Calu3 (cell line): ENCODE data around the gene SLC8A1. TPM values are rescaled to one million over a fixed set of nuclear protein-coding genes. Genes with fewer than 3 reads are reported as not detected.

Experiments
- BruUV-seq: library from RNA; stranded (reverse); fragments of 400-500 nt; replicated peaks from 2 replicates; lab custom pipeline; 2021; lab: Mats Ljungman, UMichigan
- CTCF ChIA-PET: fragments of 300-600 bp; sonication (Branson Sonifier 250); formaldehyde crosslinking; loops from one replicate; lab custom pipeline; 2022; ENCODE audit warnings: antibody characterized with exemption; lab: Charles Lee
- DNase-seq: peaks from one replicate; pipeline ENCODE4 v3.0.0; 2022
- H3K27ac Mint-ChIP-seq: one replicate; pipeline ENCODE4 v1.8.0; 2022; ENCODE audit warnings: mixed read lengths; ENCODE audit not compliant: unreplicated experiment
- H3K27me3 Mint-ChIP-seq: one replicate; pipeline ENCODE4 v1.8.0; 2022; ENCODE audit warnings: mixed read lengths; ENCODE audit not compliant: unreplicated experiment
- H3K36me3 Mint-ChIP-seq: one replicate; pipeline ENCODE4 v1.8.0; 2022; ENCODE audit warnings: mild to moderate bottlenecking, moderate library complexity, mixed read lengths; ENCODE audit not compliant: insufficient read depth, unreplicated experiment
- H3K4me1 Mint-ChIP-seq: one replicate; pipeline ENCODE4 v1.8.0; 2022; ENCODE audit warnings: mild to moderate bottlenecking, low read depth, mixed read lengths; ENCODE audit not compliant: unreplicated experiment
- H3K4me3 Mint-ChIP-seq: one replicate; pipeline ENCODE4 v1.8.0; 2022; ENCODE audit warnings: mild to moderate bottlenecking, low read depth, moderate library complexity, mixed read lengths; ENCODE audit not compliant: unreplicated experiment
- H3K9me3 Mint-ChIP-seq: one replicate; pipeline ENCODE4 v1.8.0; 2022; ENCODE audit warnings: low read depth, mixed read lengths; ENCODE audit not compliant: unreplicated experiment
- intact Hi-C: fragments of 100-400 bp; cut with micrococcal nuclease; formaldehyde crosslinking; loops from one replicate; pipeline ENCODE4 v1.10.0; 2022; ENCODE audit not compliant: unreplicated experiment
- total RNA-seq: library from RNA; stranded (reverse); gene quantifications from 2 replicates; pipeline ENCODE4 v1.2.3, GENCODE V29; 2022
- TF ChIP-seq, protein P1 (sequence below): fragments of 200-600 bp; IDR thresholded peaks from one replicate; pipeline ENCODE4 v1.8.0; 2022; ENCODE audit warnings: antibody characterized with exemption; ENCODE audit not compliant: unreplicated experiment

Gene SLC8A1
- total RNA-seq, 1 experiment from 2014 or later, result 0.05 TPM

DNA sequence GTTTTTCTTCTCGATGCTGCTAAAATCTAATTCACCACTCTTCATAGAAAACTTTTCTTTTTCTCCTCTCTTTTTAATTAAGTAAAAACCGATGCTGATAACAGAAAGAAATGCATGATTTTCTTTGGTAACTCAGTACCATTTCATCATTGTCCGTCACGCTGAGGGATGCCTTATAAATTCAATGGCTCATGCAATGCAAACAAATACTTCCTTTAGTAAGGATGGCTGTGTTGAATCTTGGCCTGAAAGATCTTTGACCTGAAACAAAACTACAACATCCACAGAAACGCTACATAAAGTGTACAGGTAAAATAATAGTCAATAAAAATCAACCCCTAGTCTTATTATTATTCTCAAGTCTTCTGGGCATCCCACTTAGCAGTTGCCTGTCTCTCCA, 261.4 kb downstream of the SLC8A1 start:
- BruUV-seq, result no TSS peak
- peaks cover 19% of the 10 kb centered on the region for H3K4me1 Mint-ChIP-seq
- H3K27me3 Mint-ChIP-seq, result peaks cover 15% of the 10 kb centered on the region
- no peak overlapping the region for H3K27ac Mint-ChIP-seq
- TF ChIP-seq, protein P1, sequence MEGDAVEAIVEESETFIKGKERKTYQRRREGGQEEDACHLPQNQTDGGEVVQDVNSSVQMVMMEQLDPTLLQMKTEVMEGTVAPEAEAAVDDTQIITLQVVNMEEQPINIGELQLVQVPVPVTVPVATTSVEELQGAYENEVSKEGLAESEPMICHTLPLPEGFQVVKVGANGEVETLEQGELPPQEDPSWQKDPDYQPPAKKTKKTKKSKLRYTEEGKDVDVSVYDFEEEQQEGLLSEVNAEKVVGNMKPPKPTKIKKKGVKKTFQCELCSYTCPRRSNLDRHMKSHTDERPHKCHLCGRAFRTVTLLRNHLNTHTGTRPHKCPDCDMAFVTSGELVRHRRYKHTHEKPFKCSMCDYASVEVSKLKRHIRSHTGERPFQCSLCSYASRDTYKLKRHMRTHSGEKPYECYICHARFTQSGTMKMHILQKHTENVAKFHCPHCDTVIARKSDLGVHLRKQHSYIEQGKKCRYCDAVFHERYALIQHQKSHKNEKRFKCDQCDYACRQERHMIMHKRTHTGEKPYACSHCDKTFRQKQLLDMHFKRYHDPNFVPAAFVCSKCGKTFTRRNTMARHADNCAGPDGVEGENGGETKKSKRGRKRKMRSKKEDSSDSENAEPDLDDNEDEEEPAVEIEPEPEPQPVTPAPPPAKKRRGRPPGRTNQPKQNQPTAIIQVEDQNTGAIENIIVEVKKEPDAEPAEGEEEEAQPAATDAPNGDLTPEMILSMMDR, result no peak
- intact Hi-C loops, result no loop called here
- peaks cover 3% of the 10 kb centered on the region for H3K9me3 Mint-ChIP-seq
- H3K36me3 Mint-ChIP-seq, result no peaks in the 10 kb centered on the region
- CTCF ChIA-PET, result no interaction called here
- no peak for DNase-seq
- H3K4me3 Mint-ChIP-seq, result no peak overlapping the region

DNA sequence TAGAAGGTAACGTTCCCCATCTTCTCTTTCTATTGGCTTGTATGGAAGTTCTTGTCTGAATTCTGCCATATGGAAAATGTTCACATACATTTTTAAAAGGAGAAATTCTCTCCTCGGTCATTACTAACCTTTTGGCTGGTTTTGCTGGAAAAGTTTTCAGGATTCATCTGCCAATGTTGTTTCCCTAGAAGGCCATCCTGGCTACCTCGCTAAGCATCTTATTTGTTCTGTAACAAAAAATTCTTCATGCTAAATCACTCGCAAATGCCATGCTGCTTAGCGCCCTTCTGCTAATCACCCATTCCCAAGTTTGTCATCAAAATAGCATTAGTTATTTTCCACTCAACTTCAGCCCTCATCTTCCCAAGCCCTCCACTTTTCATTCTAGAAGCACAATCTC, 262.0 kb downstream of the SLC8A1 start:
- TF ChIP-seq, protein P1, result no peak
- H3K4me3 Mint-ChIP-seq, result no peak overlapping the region
- CTCF ChIA-PET, result no interaction called here
- intact Hi-C loops, result no loop called here
- BruUV-seq, result no TSS peak
- no peak overlapping the region for H3K27ac Mint-ChIP-seq
- H3K36me3 Mint-ChIP-seq, result no peaks in the 10 kb centered on the region
- H3K4me1 Mint-ChIP-seq, result peaks cover 19% of the 10 kb centered on the region
- H3K27me3 Mint-ChIP-seq, result peaks cover 15% of the 10 kb centered on the region
- H3K9me3 Mint-ChIP-seq, result peaks cover 3% of the 10 kb centered on the region
- no peak for DNase-seq

DNA sequence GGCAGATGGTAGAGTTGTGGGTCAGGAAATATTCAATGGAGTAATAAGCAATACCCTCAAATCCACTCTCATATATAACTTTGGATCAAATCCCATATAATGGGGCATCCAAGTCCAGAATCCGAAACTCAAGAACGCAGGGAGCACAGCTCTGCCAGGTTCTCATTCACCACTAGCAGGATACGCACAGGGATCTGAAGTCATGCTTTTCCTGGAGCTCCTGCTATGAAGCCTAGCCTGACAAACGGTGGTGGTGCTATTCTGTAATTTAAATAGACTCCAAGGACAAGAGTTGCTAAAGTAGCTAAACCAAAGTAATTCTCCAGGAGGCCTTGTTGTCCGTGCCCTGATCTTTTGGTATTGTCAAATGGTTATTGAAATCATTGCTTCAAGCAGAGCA, 264.8 kb downstream of the SLC8A1 start:
- no peak for DNase-seq
- H3K9me3 Mint-ChIP-seq, result no peaks in the 10 kb centered on the region
- BruUV-seq, result no TSS peak
- TF ChIP-seq, protein P1, result no peak
- no peaks in the 10 kb centered on the region for H3K36me3 Mint-ChIP-seq
- CTCF ChIA-PET, result no interaction called here
- intact Hi-C loops, result no loop called here
- no peaks in the 10 kb centered on the region for H3K4me1 Mint-ChIP-seq
- peaks cover 15% of the 10 kb centered on the region for H3K27me3 Mint-ChIP-seq
- H3K4me3 Mint-ChIP-seq, result no peak overlapping the region
- no peak overlapping the region for H3K27ac Mint-ChIP-seq

DNA sequence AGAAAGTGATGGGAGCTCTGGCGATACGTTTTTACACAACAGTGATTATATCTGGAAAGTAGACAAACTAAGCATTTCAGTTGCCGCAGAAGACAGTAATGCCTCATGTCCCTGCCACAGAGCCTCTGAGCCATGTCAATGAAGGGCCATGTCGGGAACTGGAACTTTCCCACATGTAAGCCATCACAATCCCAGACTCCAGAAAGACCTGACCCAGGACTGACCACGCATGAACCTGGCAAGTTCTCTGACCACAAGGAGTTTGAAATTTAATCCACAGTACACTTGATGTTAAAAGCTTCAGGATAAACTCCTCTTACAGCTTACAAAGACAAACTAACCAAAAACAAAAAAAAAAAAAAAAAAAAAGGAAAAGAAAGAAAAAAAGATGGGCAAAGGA, 267.3 kb downstream of the SLC8A1 start:
- TF ChIP-seq, protein P1, result no peak
- no TSS peak for BruUV-seq
- Mint-ChIP-seq H3K36me3 (no peaks in the 10 kb centered on the region), H3K27me3 (peaks cover 1% of the 10 kb centered on the region), H3K27ac (no peak overlapping the region), H3K9me3 (no peaks in the 10 kb centered on the region), H3K4me3 (no peak overlapping the region), H3K4me1 (no peaks in the 10 kb centered on the region)
- CTCF ChIA-PET, result interaction anchor here (0.6 kb wide), 2 partner anchors 31 to 84 kb away, joined by 4 to 5 read pairs; no protein-coding TSS in a partner anchor
- DNase-seq, result no peak
- intact Hi-C loops, result no loop called here
